Measurements from ENCODE around the gene BTBD18.

GRCh38 chr11:57781529-57781943, 29.9 kb upstream of the BTBD18 start:
- TF ChIP-seq, protein P1, sequence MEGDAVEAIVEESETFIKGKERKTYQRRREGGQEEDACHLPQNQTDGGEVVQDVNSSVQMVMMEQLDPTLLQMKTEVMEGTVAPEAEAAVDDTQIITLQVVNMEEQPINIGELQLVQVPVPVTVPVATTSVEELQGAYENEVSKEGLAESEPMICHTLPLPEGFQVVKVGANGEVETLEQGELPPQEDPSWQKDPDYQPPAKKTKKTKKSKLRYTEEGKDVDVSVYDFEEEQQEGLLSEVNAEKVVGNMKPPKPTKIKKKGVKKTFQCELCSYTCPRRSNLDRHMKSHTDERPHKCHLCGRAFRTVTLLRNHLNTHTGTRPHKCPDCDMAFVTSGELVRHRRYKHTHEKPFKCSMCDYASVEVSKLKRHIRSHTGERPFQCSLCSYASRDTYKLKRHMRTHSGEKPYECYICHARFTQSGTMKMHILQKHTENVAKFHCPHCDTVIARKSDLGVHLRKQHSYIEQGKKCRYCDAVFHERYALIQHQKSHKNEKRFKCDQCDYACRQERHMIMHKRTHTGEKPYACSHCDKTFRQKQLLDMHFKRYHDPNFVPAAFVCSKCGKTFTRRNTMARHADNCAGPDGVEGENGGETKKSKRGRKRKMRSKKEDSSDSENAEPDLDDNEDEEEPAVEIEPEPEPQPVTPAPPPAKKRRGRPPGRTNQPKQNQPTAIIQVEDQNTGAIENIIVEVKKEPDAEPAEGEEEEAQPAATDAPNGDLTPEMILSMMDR (IDR thresholded peaks at IDR 0.05) = no peak
- TF ChIP-seq POLR2AphosphoS5 (IDR thresholded peaks at IDR 0.05) = peak in 1 of 3 donors; percentile 57
